Lung (tissue), 12 donors: ENCODE results near the gene TP53BP2. TPM values are rescaled to one million over a fixed set of nuclear protein-coding genes. Genes with fewer than 3 reads are reported as not detected.

Experiments used
- ATAC-seq: fragments of 200-7000 bp; cut with Tn5 transposase; one replicate; pipeline ENCODE4 v1.9.1; 2020; ENCODE audit warnings: moderate number of reproducible peaks; ENCODE audit not compliant: insufficient read depth, low FRiP score
- DNase-seq, 3 donors: peaks; one replicate each; pipeline ENCODE4 v3.0.0-alpha.2; 2013 to 2017
- H3K27ac ChIP-seq, 2 donors: one replicate each; pipeline ENCODE4 v1.5.1; 2013; ENCODE audit warnings: mild to moderate bottlenecking in 2 of 2, moderate library complexity in 2 of 2, control low read depth in 1 of 2, inconsistent platforms in 1 of 2, low read depth in 1 of 2, low read length in 1 of 2
- H3K27me3 ChIP-seq, 3 donors: one replicate each; pipeline ENCODE4 v1.5.1; 2013; ENCODE audit warnings: low read length in 2 of 3; ENCODE audit not compliant: control insufficient read depth in 3 of 3, insufficient read depth in 3 of 3
- H3K36me3 ChIP-seq, 4 donors: one replicate each; pipeline ENCODE4 v1.5.1; 2013; ENCODE audit warnings: low read length in 4 of 4, mild to moderate bottlenecking in 1 of 4, moderate library complexity in 1 of 4; ENCODE audit not compliant: control insufficient read depth in 4 of 4, insufficient read depth in 4 of 4
- H3K4me1 ChIP-seq, 5 donors: one replicate each; pipeline ENCODE4 v1.5.1; 2013; ENCODE audit warnings: low read length in 5 of 5, mild to moderate bottlenecking in 2 of 5, moderate library complexity in 1 of 5; ENCODE audit not compliant: control insufficient read depth in 5 of 5, insufficient read depth in 5 of 5
- H3K4me3 ChIP-seq: one replicate; pipeline ENCODE4 v1.5.1; 2013; ENCODE audit warnings: mild to moderate bottlenecking, control low read depth, moderate library complexity
- H3K9ac ChIP-seq, 2 donors: one replicate each; pipeline ENCODE4 v1.5.1; 2013; ENCODE audit warnings: low read length in 2 of 2, control low read depth in 1 of 2; ENCODE audit not compliant: insufficient read depth in 1 of 2
- H3K9me3 ChIP-seq, 4 donors: one replicate each; pipeline ENCODE4 v1.5.1; 2013; ENCODE audit warnings: low read length in 3 of 4, mild to moderate bottlenecking in 1 of 4, moderate library complexity in 1 of 4; ENCODE audit not compliant: control insufficient read depth in 4 of 4, insufficient read depth in 3 of 4
- CTCF ChIP-seq: IDR thresholded peaks from 2 replicates; pipeline ENCODE4 v1.5.1; 2012; ENCODE audit warnings: mild to moderate bottlenecking; ENCODE audit errors: control extremely low read depth, extremely low read depth
- WGBS, 2 donors: extraction: QIAGEN DNeasy Blood & Tissue Kit; methylation state at CpG; one replicate each; pipeline ENCODE4 v1.1.7; 2013; 5-methylcytosine and 5-hydroxymethylcytosine counted together
- polyA plus RNA-seq, 2 donors: library from polyadenylated mRNA; stranded (reverse); fragments of 200-250 nt; gene quantifications; one replicate each; pipeline ENCODE4 v1.2.1, GENCODE V29; 2013
- total RNA-seq, 2 donors: library from RNA; depleted of rRNA in 1 of 2; stranded (reverse); fragments of >200 nt in 1 of 2; gene quantifications; one replicate each; pipeline ENCODE4 v1.2.1, GENCODE V29; 2014 to 2021
- donor health status: control.
- donor health status: control.
- donor health status: Bipolar disorder and iron deficiency.
- donor health status: healthy.
- donor health status: DM: yes; HTN: yes; CAD: no.

Gene TP53BP2
- total and polyA plus RNA-seq, 4 donors, result 11.5 to 94.2 (median 45.7) TPM

GRCh38 chr1:223730479-223731132 is 115.1 kb downstream of the TP53BP2 start:
- Histone ChIP-seq H3K9ac (no peak overlapping the region), H3K4me3 (no peak overlapping the region), H3K4me1 (peaks cover 30 to 61% (median 39%) of the 10 kb centered on the region in 5 donors), H3K9me3 (no peaks in the 10 kb centered on the region), H3K27ac (peak overlapping the region in 1 of 2 donors; percentile 17), H3K27me3 (no peaks in the 10 kb centered on the region), H3K36me3 (peaks cover 0 to 8% (median under 1%) of the 10 kb centered on the region in 4 donors)
- WGBS, 2 donors, result 61 to 80% methylated on average over 4 of the region's 4 CpGs
- ATAC-seq (no peak), DNase-seq (peak; percentile 53 to 73 (median 62))
- TF ChIP-seq CTCF, result no peak

- no peaks in the 10 kb centered on the region for H3K27me3 ChIP-seq
- DNase-seq (no peak), ATAC-seq (no peak)
- H3K9me3 ChIP-seq, result no peaks in the 10 kb centered on the region
- peaks cover 0 to 10% (median 1%) of the 10 kb centered on the region in 4 donors for H3K36me3 ChIP-seq
- H3K4me1 ChIP-seq, result peaks cover 30 to 62% (median 42%) of the 10 kb centered on the region in 5 donors
- TF ChIP-seq CTCF, result no peak
- H3K27ac ChIP-seq, result no peak overlapping the region
- no peak overlapping the region for H3K9ac ChIP-seq
- no peak overlapping the region for H3K4me3 ChIP-seq
- 89 to 90% methylated on average over 4 of the region's 4 CpGs for WGBS, 2 donors
These were observed 115.8 kb downstream of the TP53BP2 start for GRCh38 chr1:223729906-223730305.

Other genes starting within 250 kb of the TP53BP2 start
- gene CAPN8, start 180.2 kb downstream of the TP53BP2 start, total RNA-seq, result 100 to 1,000 TPM in 1 of 2 donors, 10 to 100 TPM in 1; 48.5 to 123 TPM
- 100 to 1,000 TPM in 1 of 2 donors, 10 to 100 TPM in 1; 30.5 to 114 TPM for gene CAPN8, start 180.2 kb downstream of the TP53BP2 start, polyA plus RNA-seq
- 100 to 1,000 TPM; 169 to 353 TPM for gene CAPN2, start 133.4 kb downstream of the TP53BP2 start, total RNA-seq
- gene CAPN2, start 133.4 kb downstream of the TP53BP2 start, polyA plus RNA-seq, result 100 to 1,000 TPM; 144 to 168 TPM